ENCODE results near the gene TMEM145. TPM values are rescaled to one million over a fixed set of nuclear protein-coding genes. Genes with fewer than 3 reads are reported as not detected.

TMEM145 gene
- total RNA-seq, 1 donor from 2014 or later, result 24.7 TPM

- Mint-ChIP-seq H3K4me1 (ENCODE audit: low read depth, unreplicated experiment) (peaks cover 1% of the 10 kb centered on the region), H3K9me3 (ENCODE audit: unreplicated experiment) (peaks cover 4% of the 10 kb centered on the region), H3K27me3 (ENCODE audit: unreplicated experiment) (peaks cover 4% of the 10 kb centered on the region), H3K4me3 (ENCODE audit: unreplicated experiment) (no peak overlapping the region), H3K36me3 (ENCODE audit: unreplicated experiment) (peaks cover 4% of the 10 kb centered on the region), H3K27ac (ENCODE audit: unreplicated experiment) (no peak overlapping the region)
- no peak for TF ChIP-seq CTCF (IDR thresholded peaks at IDR 0.05; ENCODE audit: partially characterized antibody, unreplicated experiment)
- DNase-seq, result no peak
Observed at GRCh38 chr19:42345191-42345812, 32.2 kb downstream of the TMEM145 start.

DNA sequence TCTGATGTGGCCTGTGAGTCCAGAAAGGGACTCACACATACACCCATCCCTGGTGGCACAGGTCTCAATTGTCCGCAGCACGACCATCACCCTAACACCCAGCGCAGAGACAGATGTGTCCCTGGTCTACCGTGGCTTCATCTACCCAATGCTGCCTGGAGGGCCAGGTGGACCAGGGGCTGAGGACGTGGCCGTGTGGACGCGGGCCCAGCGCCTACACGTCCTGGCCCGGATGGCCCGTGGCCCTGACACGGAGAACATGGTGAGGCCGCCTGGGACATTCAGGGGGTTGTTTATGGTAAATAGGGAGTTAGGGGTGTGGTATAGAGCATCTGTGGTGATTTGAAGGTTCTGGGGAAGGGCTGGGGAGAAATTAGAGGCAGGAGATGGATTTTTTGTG, 35.1 kb downstream of the TMEM145 start:
- no peak for TF ChIP-seq CTCF (IDR thresholded peaks at IDR 0.05; ENCODE audit: partially characterized antibody, unreplicated experiment)
- no peak overlapping the region for H3K27ac Mint-ChIP-seq (ENCODE audit: unreplicated experiment)
- no peak for DNase-seq
- peaks cover 4% of the 10 kb centered on the region for H3K9me3 Mint-ChIP-seq (ENCODE audit: unreplicated experiment)
- peaks cover 9% of the 10 kb centered on the region for H3K36me3 Mint-ChIP-seq (ENCODE audit: unreplicated experiment)
- H3K4me3 Mint-ChIP-seq (ENCODE audit: unreplicated experiment), result no peak overlapping the region
- peaks cover 3% of the 10 kb centered on the region for H3K27me3 Mint-ChIP-seq (ENCODE audit: unreplicated experiment)
- H3K4me1 Mint-ChIP-seq (ENCODE audit: low read depth, unreplicated experiment), result peaks cover 1% of the 10 kb centered on the region

GRCh38 chr19:42349378-42350107, 36.4 kb downstream of the TMEM145 start:
- Mint-ChIP-seq H3K27me3 (ENCODE audit: unreplicated experiment) (peaks cover 6% of the 10 kb centered on the region), H3K4me3 (ENCODE audit: unreplicated experiment) (no peak overlapping the region), H3K27ac (ENCODE audit: unreplicated experiment) (no peak overlapping the region), H3K4me1 (ENCODE audit: low read depth, unreplicated experiment) (peaks cover 1% of the 10 kb centered on the region), H3K9me3 (ENCODE audit: unreplicated experiment) (peaks cover 6% of the 10 kb centered on the region), H3K36me3 (ENCODE audit: unreplicated experiment) (peaks cover 14% of the 10 kb centered on the region)
- no peak for TF ChIP-seq CTCF (IDR thresholded peaks at IDR 0.05; ENCODE audit: partially characterized antibody, unreplicated experiment)
- no peak for DNase-seq

DNA sequence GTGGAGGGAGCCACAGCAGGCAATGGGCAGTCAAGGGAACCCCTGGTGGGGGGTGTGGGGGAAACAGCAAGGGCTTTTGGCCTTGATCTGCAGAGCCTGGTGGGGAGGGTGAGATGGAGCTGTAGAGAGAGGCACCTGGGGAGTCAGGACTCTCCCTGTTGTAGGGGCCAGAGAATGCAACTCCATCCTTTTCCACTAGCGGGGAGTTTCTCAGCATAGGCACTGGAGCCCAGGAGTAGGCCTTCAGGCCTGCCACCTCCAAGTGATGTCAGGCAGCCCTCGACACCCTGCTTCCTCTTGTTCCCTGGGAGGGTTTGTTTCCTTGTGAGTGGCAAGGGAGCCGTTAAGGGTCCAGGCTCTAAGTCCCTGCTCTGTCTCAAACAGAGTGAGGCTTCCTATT, 37.3 kb downstream of the TMEM145 start:
- Mint-ChIP-seq H3K36me3 (ENCODE audit: unreplicated experiment) (peaks cover 15% of the 10 kb centered on the region), H3K4me1 (ENCODE audit: low read depth, unreplicated experiment) (peaks cover 1% of the 10 kb centered on the region), H3K27ac (ENCODE audit: unreplicated experiment) (no peak overlapping the region), H3K4me3 (ENCODE audit: unreplicated experiment) (no peak overlapping the region), H3K9me3 (ENCODE audit: unreplicated experiment) (peaks cover 9% of the 10 kb centered on the region), H3K27me3 (ENCODE audit: unreplicated experiment) (peaks cover 9% of the 10 kb centered on the region)
- no peak for TF ChIP-seq CTCF (IDR thresholded peaks at IDR 0.05; ENCODE audit: partially characterized antibody, unreplicated experiment)
- no peak for DNase-seq

DNA sequence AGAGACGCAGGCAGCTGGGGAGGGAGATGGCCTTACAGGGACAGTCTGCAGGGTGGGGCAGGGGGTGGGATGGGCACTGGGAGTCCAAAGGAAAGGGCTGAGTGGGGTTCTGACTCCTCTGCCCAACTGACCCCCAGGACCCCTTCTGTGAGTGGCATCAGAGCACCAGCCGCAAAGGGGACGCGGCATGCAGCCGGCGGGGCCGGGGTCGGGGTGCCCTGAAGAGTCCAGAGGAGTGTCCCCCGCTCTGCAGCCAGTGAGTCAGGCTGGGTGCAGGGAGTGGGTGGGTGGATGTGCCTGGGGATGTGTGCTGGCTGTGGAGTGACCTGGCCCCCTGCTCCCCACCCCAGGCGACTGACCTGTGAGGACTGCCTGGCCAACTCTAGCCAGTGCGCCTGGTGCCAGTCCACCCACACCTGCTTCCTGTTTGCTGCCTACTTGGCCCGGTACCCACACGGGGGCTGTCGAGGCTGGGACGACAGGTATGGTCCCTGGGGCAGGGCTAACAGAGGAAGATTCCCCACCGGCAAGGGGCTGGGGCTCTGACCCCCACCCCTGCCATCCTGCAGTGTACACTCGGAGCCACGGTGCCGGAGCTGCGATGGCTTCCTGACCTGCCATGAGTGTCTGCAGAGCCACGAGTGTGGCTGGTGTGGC, 38.1 kb downstream of the TMEM145 start:
- peaks cover 9% of the 10 kb centered on the region for H3K27me3 Mint-ChIP-seq (ENCODE audit: unreplicated experiment)
- H3K4me1 Mint-ChIP-seq (ENCODE audit: low read depth, unreplicated experiment), result peaks cover 1% of the 10 kb centered on the region

More for the DNA sequence above, 38.1 kb downstream of the TMEM145 start:
- TF ChIP-seq CTCF (IDR thresholded peaks at IDR 0.05; ENCODE audit: partially characterized antibody, unreplicated experiment), result no peak
- Mint-ChIP-seq H3K27ac (ENCODE audit: unreplicated experiment) (no peak overlapping the region), H3K9me3 (ENCODE audit: unreplicated experiment) (peaks cover 9% of the 10 kb centered on the region), H3K4me3 (ENCODE audit: unreplicated experiment) (no peak overlapping the region), H3K36me3 (ENCODE audit: unreplicated experiment) (peaks cover 14% of the 10 kb centered on the region)
- DNase-seq, result no peak
